Astrocyte of the cerebellum (primary cell): ENCODE measurements around the gene CCDC78.

ENCODE experiments used
- DNase-seq: peaks from one replicate; pipeline ENCODE4 v3.0.0-alpha.2; 2011; ENCODE audit warnings: low read depth
- H3K4me3 ChIP-seq: 2 replicates; pipeline ENCODE4 v1.5.1; 2011; ENCODE audit warnings: mild to moderate bottlenecking, low read depth, low read length, moderate library complexity
- in situ Hi-C: cut with HindIII; loops from 2 replicates; pipeline ENCODE4 v1.10.0; 2017; ENCODE audit warnings: low sequenced_read_pairs
- TF ChIP-seq, protein P1 (sequence below): IDR thresholded peaks from 2 replicates; pipeline ENCODE4 v1.5.1; 2012; ENCODE audit warnings: low read length, low read depth, moderate library complexity, mild to moderate bottlenecking; ENCODE audit errors: missing control alignments

The CCDC78 gene

DNA sequence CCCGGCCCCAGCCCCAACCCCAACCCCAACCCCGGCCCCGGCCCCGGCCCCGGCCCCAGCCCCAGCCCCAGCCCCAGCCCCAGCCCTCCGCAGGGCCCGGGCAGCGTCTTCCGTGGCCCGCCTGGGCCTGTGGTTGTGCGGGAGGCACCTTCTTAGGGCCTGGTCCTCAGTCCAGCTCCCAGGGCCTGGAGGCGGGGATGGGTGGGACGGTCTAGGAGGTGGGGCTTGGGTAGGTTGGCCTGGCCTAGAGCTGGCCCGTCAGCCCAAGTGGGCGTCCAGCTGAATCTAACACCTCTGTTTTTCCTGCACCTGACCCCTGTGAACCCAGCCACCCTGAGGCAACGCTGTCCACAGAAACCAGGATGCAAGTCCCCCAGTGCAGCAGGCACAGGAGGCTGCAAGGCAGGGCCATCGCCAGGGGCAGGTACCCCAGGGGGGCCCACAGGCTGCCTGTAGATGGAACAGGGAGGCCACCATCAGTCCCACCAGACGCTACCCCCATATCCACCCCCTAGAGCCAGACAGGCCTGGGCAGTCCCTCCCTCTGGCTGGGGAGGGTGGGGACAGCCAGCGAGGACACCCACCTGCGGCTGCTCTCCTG is 43.0 kb upstream of the CCDC78 start:
- DNase-seq = no peak
- in situ Hi-C loops = no loop called here
- TF ChIP-seq, protein P1, sequence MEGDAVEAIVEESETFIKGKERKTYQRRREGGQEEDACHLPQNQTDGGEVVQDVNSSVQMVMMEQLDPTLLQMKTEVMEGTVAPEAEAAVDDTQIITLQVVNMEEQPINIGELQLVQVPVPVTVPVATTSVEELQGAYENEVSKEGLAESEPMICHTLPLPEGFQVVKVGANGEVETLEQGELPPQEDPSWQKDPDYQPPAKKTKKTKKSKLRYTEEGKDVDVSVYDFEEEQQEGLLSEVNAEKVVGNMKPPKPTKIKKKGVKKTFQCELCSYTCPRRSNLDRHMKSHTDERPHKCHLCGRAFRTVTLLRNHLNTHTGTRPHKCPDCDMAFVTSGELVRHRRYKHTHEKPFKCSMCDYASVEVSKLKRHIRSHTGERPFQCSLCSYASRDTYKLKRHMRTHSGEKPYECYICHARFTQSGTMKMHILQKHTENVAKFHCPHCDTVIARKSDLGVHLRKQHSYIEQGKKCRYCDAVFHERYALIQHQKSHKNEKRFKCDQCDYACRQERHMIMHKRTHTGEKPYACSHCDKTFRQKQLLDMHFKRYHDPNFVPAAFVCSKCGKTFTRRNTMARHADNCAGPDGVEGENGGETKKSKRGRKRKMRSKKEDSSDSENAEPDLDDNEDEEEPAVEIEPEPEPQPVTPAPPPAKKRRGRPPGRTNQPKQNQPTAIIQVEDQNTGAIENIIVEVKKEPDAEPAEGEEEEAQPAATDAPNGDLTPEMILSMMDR = no peak
- no peak overlapping the region for H3K4me3 ChIP-seq

DNA sequence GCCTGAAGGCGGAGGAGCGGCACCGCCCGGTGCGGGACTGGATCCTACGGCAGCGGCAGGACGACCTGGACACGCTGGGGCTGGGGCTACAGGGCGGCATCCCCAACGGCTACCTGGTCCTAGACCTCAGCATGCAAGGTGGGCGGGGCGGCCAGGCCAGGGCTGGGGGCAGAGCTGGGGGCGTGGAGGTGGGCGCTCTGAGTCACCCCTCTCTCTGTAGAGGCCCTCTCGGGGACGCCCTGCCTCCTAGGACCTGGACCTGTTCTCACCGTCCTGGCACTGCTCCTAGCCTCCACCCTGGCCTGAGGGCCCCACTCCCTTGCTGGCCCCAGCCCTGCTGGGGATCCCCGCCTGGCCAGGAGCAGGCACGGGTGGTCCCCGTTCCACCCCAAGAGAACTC is 42.2 kb upstream of the CCDC78 start:
- in situ Hi-C loops = no loop called here
- TF ChIP-seq, protein P1 = no peak
- DNase-seq = no peak
- no peak overlapping the region for H3K4me3 ChIP-seq

DNA sequence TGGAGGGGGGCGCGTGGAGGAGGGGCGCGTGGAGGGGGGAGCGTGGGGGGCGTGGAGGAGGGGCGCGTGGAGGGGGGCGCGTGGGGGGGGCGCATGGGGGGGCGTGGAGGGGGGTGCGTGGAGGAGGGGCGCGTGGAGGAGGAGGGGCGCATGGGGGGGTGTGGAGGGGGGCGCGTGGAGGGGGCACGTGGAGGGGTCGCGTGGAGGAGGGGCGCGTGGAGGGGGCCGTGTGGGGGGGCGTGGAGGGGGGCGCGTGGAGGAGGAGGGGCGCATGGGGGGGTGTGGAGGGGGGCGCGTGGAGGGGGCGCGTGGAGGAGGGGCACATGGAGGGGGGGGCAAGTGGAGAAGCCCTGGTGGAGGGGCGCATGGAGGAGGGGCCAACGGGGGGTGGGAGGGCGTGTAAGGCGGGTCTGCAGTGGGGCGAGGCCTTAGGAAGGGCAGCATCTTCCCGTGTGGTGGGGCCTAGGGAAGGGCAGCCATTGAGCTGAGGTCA is 41.5 kb upstream of the CCDC78 start:
- no peak for DNase-seq
- H3K4me3 ChIP-seq = no peak overlapping the region
- TF ChIP-seq, protein P1 = no peak
- in situ Hi-C loops = no loop called here

DNA sequence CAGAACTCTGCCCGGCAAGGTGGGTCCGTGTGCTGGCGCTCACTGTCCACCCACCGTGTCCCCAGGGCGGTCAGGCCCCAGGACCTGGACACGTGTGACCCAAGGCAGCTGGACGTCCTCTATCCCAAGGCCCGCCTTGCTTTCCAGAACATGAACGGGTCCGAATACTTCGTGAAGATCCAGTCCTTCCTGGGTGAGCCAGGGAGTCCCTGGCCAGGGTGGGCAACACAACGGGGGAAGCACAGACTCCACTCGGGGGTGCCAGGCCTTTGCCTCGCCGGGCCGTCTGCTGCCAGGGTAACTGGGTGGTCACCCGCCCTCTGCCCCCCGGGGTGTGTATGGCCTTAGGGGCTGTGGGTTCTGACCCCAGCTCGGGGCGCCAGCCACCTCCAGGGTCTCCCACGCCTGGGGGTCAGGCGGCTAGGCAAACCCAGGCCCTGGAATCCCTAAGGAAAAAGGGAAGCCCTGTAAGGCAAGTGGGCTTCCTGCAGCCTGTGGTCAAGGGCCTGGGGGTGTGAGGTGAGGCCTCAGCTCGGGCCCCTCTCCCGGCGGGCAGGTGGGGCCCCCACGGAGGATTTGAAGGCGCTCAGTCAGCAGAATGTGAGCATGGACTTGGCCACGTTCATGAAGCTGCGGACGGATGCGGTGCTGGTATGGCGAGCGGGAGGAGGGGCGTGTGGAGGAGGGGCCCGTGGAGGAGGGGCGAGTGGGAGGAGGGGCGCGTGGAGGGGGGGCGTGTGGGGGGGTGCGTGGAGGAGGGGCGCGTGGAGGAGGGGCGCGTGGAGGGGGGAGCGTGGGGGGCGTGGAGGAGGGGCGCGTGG is 40.8 kb upstream of the CCDC78 start:
- in situ Hi-C loops = no loop called here
- no peak for DNase-seq
- no peak overlapping the region for H3K4me3 ChIP-seq
- TF ChIP-seq, protein P1 = no peak

DNA sequence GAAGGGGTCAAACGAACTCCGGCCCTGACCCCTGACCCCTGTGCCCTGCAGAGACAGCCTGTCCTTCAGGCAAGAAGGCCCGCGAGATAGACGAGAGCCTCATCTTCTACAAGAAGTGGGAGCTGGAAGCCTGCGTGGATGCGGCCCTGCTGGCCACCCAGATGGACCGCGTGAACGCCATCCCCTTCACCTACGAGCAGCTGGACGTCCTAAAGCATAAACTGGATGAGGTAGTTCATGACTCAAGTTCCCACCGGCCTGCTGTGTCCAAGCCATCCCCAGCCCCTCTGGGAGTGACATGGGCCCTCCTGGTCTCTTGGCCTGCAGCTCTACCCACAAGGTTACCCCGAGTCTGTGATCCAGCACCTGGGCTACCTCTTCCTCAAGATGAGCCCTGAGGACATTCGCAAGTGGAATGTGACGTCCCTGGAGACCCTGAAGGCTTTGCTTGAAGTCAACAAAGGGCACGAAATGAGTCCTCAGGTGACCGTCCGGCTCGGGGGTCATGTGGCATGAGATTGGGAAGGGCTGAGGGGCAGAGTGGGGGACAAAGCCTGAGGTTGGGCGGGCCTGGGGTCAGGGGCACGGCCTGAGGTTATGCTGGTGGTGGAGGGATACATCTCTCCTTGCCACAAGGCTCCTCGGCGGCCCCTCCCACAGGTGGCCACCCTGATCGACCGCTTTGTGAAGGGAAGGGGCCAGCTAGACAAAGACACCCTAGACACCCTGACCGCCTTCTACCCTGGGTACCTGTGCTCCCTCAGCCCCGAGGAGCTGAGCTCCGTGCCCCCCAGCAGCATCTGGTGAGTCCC is 40.0 kb upstream of the CCDC78 start:
- DNase-seq = no peak
- no peak overlapping the region for H3K4me3 ChIP-seq
- TF ChIP-seq, protein P1 = no peak
- in situ Hi-C loops = no loop called here

DNA sequence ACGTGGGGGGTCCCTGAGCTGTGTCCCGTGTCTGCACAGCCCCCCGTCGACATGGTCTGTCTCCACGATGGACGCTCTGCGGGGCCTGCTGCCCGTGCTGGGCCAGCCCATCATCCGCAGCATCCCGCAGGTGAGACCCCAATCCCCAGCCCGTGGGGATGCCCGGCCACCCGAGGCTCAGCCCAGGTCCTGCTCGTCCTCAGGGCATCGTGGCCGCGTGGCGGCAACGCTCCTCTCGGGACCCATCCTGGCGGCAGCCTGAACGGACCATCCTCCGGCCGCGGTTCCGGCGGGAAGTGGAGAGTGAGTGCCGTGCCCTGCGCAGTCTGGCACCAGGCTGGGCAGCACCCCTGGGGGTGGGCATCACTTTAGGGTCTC is 39.2 kb upstream of the CCDC78 start:
- TF ChIP-seq, protein P1 = no peak
- DNase-seq = no peak
- no peak overlapping the region for H3K4me3 ChIP-seq
- in situ Hi-C loops = no loop called here
